Panc1 (cell line): ENCODE data around the gene SIGMAR1. TPM values are rescaled to one million over a fixed set of nuclear protein-coding genes. Genes with fewer than 3 reads are reported as not detected.

Source experiments
- ATAC-seq: fragments of 200-7000 bp; cut with Tn5 transposase; 2 replicates; pipeline ENCODE4 v1.9.1; 2020; ENCODE audit warnings: mild to moderate bottlenecking, moderate library complexity
- BruUV-seq: library from RNA; stranded (reverse); fragments of 400-500 nt; replicated peaks from 2 replicates; lab custom pipeline; 2021; lab: Mats Ljungman, UMichigan
- CTCF ChIA-PET: fragments of 300-600 bp; sonication (Branson Sonifier 250); formaldehyde crosslinking; loops from one replicate; lab custom pipeline; 2022; ENCODE audit warnings: antibody characterized with exemption; lab: Charles Lee
- POLR2A ChIA-PET: fragments of 300-600 bp; sonication (Branson Sonifier 250); formaldehyde crosslinking; loops from one replicate; lab custom pipeline; 2022; ENCODE audit warnings: antibody characterized with exemption; lab: Charles Lee
- DNase-seq: peaks from one replicate; pipeline ENCODE4 v3.0.0-alpha.2; 2010; ENCODE audit warnings: low read depth, low spot score
- H3K27ac ChIP-seq: 2 replicates; pipeline ENCODE4 v1.5.1; 2011; ENCODE audit warnings: mild to moderate bottlenecking, low read length, inconsistent platforms
- H3K27me3 ChIP-seq: fragments of 200-500 bp; sonication (Bioruptor generic); 2 replicates; pipeline ENCODE4 v1.6.0; 2014; ENCODE audit warnings: low read length, inconsistent platforms; ENCODE audit not compliant: control insufficient read depth, insufficient read depth
- H3K36me3 ChIP-seq: fragments of 200-500 bp; sonication (Bioruptor generic); 2 replicates; pipeline ENCODE4 v1.5.1; 2014; ENCODE audit warnings: inconsistent platforms, mild to moderate bottlenecking, low read length, moderate library complexity; ENCODE audit not compliant: control insufficient read depth, insufficient read depth
- H3K4me1 ChIP-seq: 2 replicates; pipeline ENCODE4 v1.5.1; 2011; ENCODE audit warnings: inconsistent platforms, mild to moderate bottlenecking, low read length, moderate library complexity; ENCODE audit not compliant: control insufficient read depth, insufficient read depth
- H3K4me3 ChIP-seq, 2 experiments: 2 replicates each; pipeline ENCODE4 v1.5.1; 2011 to 2012; ENCODE audit warnings: low read depth in 2 of 2, low read length in 2 of 2, mild to moderate bottlenecking in 2 of 2, inconsistent platforms in 1 of 2, moderate library complexity in 1 of 2
- H3K9me3 ChIP-seq: fragments of 200-500 bp; sonication (Bioruptor generic); 2 replicates; pipeline ENCODE4 v1.5.1; 2014; ENCODE audit warnings: low read depth, mild to moderate bottlenecking, inconsistent platforms, low read length, moderate library complexity; ENCODE audit not compliant: control insufficient read depth, insufficient read depth
- POLR2AphosphoS5 ChIP-seq: IDR thresholded peaks from 2 replicates; pipeline ENCODE4 v1.6.1; 2012; ENCODE audit warnings: mild to moderate bottlenecking, low read depth, low read length, moderate library complexity
- SIN3A ChIP-seq: IDR thresholded peaks from 2 replicates; pipeline ENCODE4 v1.6.1; 2012; ENCODE audit warnings: low read depth, mild to moderate bottlenecking, low read length, moderate library complexity, borderline replicate concordance; ENCODE audit not compliant: insufficient read depth
- TCF7L2 ChIP-seq: IDR thresholded peaks from 2 replicates; pipeline ENCODE4 v1.6.1; 2011; ENCODE audit warnings: mild to moderate bottlenecking, low read depth, low read length, inconsistent platforms
- in situ Hi-C: cut with HindIII; loops from 2 replicates; pipeline ENCODE4 v1.10.0; 2016; ENCODE audit warnings: low sequenced_read_pairs, low pct_unique_long_range_greater_than_20kb
- intact Hi-C: fragments of 100-400 bp; cut with micrococcal nuclease; formaldehyde crosslinking; loops from one replicate; pipeline ENCODE4 v1.10.0; 2022; ENCODE audit not compliant: unreplicated experiment
- total RNA-seq: library from RNA; stranded (reverse); gene quantifications from one replicate; pipeline ENCODE4 v1.2.1, GENCODE V29; 2021; ENCODE audit not compliant: unreplicated experiment
- TF ChIP-seq, protein P1 (sequence below): fragments of 450-650 bp; IDR thresholded peaks from 2 replicates; pipeline ENCODE4 v1.5.1; 2017; ENCODE audit warnings: mild to moderate bottlenecking
- TF ChIP-seq, protein P2 (sequence below), 2 experiments: IDR thresholded peaks; 2 replicates each; pipeline ENCODE4 v1.6.1; 2011 to 2012; ENCODE audit warnings: low read depth in 2 of 2, control low read depth in 1 of 2, low read length in 1 of 2, mild to moderate bottlenecking in 1 of 2, moderate library complexity in 1 of 2; ENCODE audit not compliant: insufficient read depth in 1 of 2

SIGMAR1 gene
- total RNA-seq, 1 experiment from 2014 or later = 131 TPM

DNA sequence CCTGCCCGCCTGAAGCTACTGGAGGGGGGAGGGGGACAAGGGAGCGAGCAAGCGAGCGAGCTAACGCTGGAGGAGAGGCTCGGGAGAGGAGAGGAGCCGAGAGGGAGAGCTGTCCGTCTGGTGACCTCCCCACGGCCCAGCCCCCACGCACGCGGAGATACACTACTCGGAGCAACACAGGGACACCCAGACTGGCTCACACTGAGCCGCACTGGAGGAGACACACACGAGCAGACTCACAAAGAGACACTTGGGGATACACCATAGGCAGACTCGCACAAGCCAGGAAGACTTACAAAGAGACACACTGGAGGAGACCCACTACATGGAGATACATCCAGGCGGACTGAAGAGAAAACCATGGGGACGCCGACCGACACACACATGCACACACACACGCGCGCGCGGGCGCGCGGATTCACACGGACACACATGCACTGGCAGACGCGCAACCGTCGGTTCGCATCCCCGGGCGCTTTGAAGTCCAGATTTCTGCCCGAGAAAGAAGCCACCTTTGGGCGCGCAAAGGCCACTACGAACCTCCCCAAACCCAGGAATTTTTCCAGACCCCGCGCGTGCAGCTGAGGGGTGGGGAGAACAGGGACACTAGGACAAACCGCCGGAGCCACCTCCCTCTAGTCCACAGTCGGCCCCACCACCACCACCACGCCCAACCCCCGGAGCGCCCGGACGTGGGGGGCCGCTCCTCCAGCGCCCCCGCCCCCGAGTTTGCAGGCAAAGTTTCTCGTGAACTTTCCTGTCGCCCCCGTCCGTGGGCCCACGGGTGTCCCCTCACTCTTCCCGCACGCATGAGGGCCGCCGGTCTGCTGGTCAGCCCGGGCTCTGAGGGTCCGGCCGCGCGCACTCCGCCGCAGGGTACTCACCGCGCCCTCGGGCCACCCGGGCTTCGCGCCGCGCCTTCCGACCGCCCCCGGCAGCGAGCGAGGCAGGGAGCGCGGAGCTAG is 48.6 kb downstream of the SIGMAR1 start:
- peaks cover 4% of the 10 kb centered on the region; the same call in 1 of the 2 replicates for H3K27me3 ChIP-seq
- CTCF ChIA-PET = no interaction called here

DNA sequence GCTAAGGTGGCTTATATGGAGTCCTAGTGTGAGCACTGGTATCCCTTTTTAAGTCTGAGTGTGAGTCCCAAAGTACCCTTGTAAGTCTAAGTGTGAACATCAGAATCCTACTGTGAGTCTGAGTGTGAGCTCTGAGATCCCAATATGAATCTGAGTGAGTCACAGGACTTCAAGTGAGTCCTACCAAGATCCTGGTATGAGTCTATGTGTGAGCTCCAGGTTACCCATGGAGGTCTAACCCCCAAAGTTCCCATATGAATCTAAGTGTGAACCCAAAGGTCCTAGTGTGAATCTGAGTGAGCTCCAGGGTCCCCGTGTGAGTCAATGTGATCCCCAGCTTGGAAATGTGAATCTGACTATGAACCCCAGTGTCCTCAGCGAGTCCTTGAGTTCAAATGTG is 50.3 kb downstream of the SIGMAR1 start:
- ATAC-seq = no peak
- in situ Hi-C loops = no loop called here
- Histone ChIP-seq H3K4me3 (no peak overlapping the region), H3K4me1 (peaks cover 10% of the 10 kb centered on the region), H3K27me3 (peaks cover 4% of the 10 kb centered on the region; the same call in 1 of the 2 replicates), H3K9me3 (no peaks in the 10 kb centered on the region), H3K36me3 (no peaks in the 10 kb centered on the region), H3K27ac (no peak overlapping the region)
- CTCF ChIA-PET = no interaction called here
- BruUV-seq = no TSS peak
- TF ChIP-seq, protein P1, sequence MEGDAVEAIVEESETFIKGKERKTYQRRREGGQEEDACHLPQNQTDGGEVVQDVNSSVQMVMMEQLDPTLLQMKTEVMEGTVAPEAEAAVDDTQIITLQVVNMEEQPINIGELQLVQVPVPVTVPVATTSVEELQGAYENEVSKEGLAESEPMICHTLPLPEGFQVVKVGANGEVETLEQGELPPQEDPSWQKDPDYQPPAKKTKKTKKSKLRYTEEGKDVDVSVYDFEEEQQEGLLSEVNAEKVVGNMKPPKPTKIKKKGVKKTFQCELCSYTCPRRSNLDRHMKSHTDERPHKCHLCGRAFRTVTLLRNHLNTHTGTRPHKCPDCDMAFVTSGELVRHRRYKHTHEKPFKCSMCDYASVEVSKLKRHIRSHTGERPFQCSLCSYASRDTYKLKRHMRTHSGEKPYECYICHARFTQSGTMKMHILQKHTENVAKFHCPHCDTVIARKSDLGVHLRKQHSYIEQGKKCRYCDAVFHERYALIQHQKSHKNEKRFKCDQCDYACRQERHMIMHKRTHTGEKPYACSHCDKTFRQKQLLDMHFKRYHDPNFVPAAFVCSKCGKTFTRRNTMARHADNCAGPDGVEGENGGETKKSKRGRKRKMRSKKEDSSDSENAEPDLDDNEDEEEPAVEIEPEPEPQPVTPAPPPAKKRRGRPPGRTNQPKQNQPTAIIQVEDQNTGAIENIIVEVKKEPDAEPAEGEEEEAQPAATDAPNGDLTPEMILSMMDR = no peak
- no peak for TF ChIP-seq SIN3A
- TF ChIP-seq TCF7L2 = no peak
- no peak for TF ChIP-seq POLR2AphosphoS5
- TF ChIP-seq, protein P2, sequence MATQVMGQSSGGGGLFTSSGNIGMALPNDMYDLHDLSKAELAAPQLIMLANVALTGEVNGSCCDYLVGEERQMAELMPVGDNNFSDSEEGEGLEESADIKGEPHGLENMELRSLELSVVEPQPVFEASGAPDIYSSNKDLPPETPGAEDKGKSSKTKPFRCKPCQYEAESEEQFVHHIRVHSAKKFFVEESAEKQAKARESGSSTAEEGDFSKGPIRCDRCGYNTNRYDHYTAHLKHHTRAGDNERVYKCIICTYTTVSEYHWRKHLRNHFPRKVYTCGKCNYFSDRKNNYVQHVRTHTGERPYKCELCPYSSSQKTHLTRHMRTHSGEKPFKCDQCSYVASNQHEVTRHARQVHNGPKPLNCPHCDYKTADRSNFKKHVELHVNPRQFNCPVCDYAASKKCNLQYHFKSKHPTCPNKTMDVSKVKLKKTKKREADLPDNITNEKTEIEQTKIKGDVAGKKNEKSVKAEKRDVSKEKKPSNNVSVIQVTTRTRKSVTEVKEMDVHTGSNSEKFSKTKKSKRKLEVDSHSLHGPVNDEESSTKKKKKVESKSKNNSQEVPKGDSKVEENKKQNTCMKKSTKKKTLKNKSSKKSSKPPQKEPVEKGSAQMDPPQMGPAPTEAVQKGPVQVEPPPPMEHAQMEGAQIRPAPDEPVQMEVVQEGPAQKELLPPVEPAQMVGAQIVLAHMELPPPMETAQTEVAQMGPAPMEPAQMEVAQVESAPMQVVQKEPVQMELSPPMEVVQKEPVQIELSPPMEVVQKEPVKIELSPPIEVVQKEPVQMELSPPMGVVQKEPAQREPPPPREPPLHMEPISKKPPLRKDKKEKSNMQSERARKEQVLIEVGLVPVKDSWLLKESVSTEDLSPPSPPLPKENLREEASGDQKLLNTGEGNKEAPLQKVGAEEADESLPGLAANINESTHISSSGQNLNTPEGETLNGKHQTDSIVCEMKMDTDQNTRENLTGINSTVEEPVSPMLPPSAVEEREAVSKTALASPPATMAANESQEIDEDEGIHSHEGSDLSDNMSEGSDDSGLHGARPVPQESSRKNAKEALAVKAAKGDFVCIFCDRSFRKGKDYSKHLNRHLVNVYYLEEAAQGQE (IDR thresholded peaks at IDR 0.05; ENCODE audit: insufficient read depth in 1 of 2, low read depth in 2 of 2, low read length in 1 of 2) = no peak
- DNase-seq = no peak
- POLR2A ChIA-PET = no interaction called here
- intact Hi-C loops = loop anchor here (5.0 kb wide), 1 partner anchor 185 kb away; no protein-coding TSS in a partner anchor

More for the DNA sequence above, 48.6 kb downstream of the SIGMAR1 start:
- in situ Hi-C loops (no loop called here), intact Hi-C loops (loop anchor here (5.0 kb wide), 1 partner anchor 187 kb away; no protein-coding TSS in a partner anchor)
- H3K4me3 ChIP-seq = peak overlapping the region; percentile 35 to 42
- no peaks in the 10 kb centered on the region for H3K36me3 ChIP-seq
- no peaks in the 10 kb centered on the region for H3K9me3 ChIP-seq
- POLR2A ChIA-PET = no interaction called here
- H3K27ac ChIP-seq = no peak overlapping the region
- peaks cover 10% of the 10 kb centered on the region for H3K4me1 ChIP-seq
- ATAC-seq (no peak), DNase-seq (no peak)
- TF ChIP-seq TCF7L2 = peak; percentile 83
- no peak for TF ChIP-seq SIN3A
- no TSS peak for BruUV-seq
